Breast epithelium (tissue), 3 donors: ENCODE results near the gene FLYWCH2.

ENCODE experiments used
- POLR2A ChIP-seq: fragments of 450-650 bp; IDR thresholded peaks from one replicate; pipeline ENCODE4 v1.6.1; 2016; ENCODE audit warnings: antibody characterized with exemption, mild to moderate bottlenecking, moderate library complexity
- POLR2AphosphoS5 ChIP-seq, 3 donors: sonication (generic); formaldehyde crosslinking; IDR thresholded peaks; one replicate each; pipeline ENCODE4 v1.6.1; 2017; ENCODE audit warnings: antibody characterized with exemption in 3 of 3
- TF ChIP-seq, protein P1 (sequence below), 3 donors: fragments of 450-650 bp; IDR thresholded peaks; one replicate each; pipeline ENCODE4 v1.5.1; 2016 to 2017; ENCODE audit warnings: antibody characterized with exemption in 3 of 3, mild to moderate bottlenecking in 3 of 3, moderate library complexity in 3 of 3

DNA sequence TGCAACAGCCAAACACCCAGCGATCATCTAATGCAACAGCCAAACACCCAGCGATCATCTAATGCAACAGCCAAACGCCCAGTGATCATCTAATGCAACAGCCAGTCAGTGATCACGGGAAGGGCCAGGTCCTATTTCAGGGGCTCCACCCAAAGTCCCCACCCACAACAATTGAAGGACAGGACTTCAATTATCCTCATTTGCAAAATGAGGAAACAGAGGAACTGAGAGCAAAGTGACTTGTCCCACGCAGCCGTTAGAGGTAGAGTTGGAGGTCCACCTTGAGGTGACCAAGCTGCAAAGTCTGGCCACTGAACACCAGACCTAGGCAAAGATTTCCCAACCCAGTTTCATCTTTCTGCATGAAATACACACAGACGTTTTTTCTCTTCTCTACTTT lies 49.2 kb upstream of the FLYWCH2 start:
- TF ChIP-seq POLR2AphosphoS5 (IDR thresholded peaks at IDR 0.05): no peak
- TF ChIP-seq, protein P1, sequence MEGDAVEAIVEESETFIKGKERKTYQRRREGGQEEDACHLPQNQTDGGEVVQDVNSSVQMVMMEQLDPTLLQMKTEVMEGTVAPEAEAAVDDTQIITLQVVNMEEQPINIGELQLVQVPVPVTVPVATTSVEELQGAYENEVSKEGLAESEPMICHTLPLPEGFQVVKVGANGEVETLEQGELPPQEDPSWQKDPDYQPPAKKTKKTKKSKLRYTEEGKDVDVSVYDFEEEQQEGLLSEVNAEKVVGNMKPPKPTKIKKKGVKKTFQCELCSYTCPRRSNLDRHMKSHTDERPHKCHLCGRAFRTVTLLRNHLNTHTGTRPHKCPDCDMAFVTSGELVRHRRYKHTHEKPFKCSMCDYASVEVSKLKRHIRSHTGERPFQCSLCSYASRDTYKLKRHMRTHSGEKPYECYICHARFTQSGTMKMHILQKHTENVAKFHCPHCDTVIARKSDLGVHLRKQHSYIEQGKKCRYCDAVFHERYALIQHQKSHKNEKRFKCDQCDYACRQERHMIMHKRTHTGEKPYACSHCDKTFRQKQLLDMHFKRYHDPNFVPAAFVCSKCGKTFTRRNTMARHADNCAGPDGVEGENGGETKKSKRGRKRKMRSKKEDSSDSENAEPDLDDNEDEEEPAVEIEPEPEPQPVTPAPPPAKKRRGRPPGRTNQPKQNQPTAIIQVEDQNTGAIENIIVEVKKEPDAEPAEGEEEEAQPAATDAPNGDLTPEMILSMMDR (IDR thresholded peaks at IDR 0.05): no peak
- no peak for TF ChIP-seq POLR2A
